Fibroblast of skin of left biceps (primary cell): ENCODE measurements around the gene ETFBKMT.
"Not testable (repeated sequence)": the region's sequence is repeated elsewhere in the genome, so short reads cannot be mapped to it uniquely, and the experiment has no call there.

Experiments
- DNase-seq, 2 experiments: peaks; one replicate each; pipeline ENCODE4 v3.0.0-alpha.2; 2013; ENCODE audit warnings: low read depth in 2 of 2

The ETFBKMT gene

DNA sequence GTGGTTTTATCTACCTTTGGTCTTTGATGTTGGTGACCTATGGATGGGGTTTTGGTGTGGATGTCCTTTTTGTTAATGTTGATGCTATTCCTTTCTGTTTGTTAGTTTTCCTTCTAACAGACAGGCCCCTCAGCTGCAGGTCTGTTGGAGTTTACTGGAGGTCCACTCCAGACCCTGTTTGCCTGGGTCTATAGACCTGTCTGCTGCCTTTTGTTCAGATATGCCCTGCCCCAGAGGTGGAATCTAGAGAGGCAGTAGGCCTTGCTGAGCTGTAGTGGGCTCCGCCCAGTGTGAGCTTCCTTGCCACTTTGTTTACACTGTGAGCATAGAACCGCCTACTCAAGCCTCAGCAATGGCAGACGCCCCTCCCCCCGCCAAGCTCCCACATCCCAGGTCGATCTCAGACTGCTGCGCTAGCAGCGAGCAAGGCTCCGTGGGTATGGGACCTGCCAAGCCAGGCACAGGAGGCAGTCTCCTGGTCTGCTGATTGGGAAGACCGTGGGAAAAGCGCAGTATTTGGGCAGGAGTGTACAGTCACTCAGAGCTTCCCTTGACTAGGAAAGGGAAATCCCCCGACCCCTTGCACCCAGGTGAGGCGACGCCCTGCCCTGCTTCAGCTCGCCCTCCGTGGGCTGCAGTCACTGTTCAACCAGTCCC lies 59.2 kb downstream of the ETFBKMT start:
- not testable (repeated sequence) for DNase-seq

DNA sequence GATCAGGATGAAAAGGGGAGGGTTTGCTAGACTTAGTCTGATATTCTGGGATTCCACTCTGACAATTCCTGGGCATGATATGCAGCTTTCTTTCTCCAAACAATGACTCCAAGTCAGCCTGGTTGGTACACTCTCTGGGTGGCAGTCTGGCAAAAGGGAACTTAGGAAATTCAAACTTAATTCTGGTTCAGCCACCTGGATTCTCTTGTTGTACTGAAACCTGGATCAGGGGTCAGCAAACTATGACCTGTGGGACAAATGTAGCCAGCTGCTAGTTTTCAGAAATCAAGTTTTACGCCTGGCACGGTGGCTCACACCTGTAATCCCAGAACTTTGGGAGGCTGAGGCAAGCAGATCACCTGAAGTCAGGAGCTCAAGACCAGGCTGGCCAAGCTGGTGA lies 63.1 kb downstream of the ETFBKMT start:
- DNase-seq = no peak
